PC-3 (cell line): Measurements from ENCODE around the gene RARA. TPM values are rescaled to one million over a fixed set of nuclear protein-coding genes. Genes with fewer than 3 reads are reported as not detected.

Source experiments
- ATAC-seq: fragments of 200-7000 bp; cut with Tn5 transposase; 2 replicates; pipeline ENCODE4 v1.9.1; 2020; ENCODE audit warnings: mild to moderate bottlenecking, moderate library complexity
- BruUV-seq: library from RNA; stranded (reverse); fragments of 400-500 nt; replicated peaks from 2 replicates; lab custom pipeline; 2021; lab: Mats Ljungman, UMichigan
- CTCF ChIA-PET: fragments of 300-600 bp; sonication (Branson Sonifier 250); formaldehyde crosslinking; loops from one replicate; lab custom pipeline; 2022; ENCODE audit warnings: antibody characterized with exemption; lab: Charles Lee
- POLR2A ChIA-PET: fragments of 300-600 bp; sonication (Branson Sonifier 250); formaldehyde crosslinking; loops from one replicate; lab custom pipeline; 2022; ENCODE audit warnings: antibody characterized with exemption; ENCODE audit not compliant: unreplicated experiment; lab: Charles Lee
- DNase-seq: peaks from one replicate; pipeline ENCODE4 v3.0.0-alpha.2; 2015
- H2AFZ ChIP-seq: fragments of 300-600 bp; sonication (generic); 2 replicates; pipeline ENCODE4 v1.6.0; 2016; ENCODE audit warnings: antibody characterized with exemption, low read length
- H3F3A ChIP-seq: fragments of 300-600 bp; sonication (generic); one replicate; pipeline ENCODE4 v1.6.0; 2017; ENCODE audit warnings: antibody characterized with exemption, low read length, control low read depth, mild to moderate bottlenecking; ENCODE audit not compliant: unreplicated experiment
- H3K27ac ChIP-seq: fragments of 300-600 bp; sonication (generic); 2 replicates; pipeline ENCODE4 v1.5.1; 2016; ENCODE audit warnings: mild to moderate bottlenecking, low read length
- H3K27me3 ChIP-seq: fragments of 300-600 bp; sonication (generic); 2 replicates; pipeline ENCODE4 v1.6.1; 2016; ENCODE audit warnings: low read length, mixed read lengths
- H3K36me3 ChIP-seq: fragments of 300-600 bp; sonication (generic); 2 replicates; pipeline ENCODE4 v1.6.1; 2016; ENCODE audit warnings: low read depth, mixed run types, low read length, mixed read lengths
- H3K4me1 ChIP-seq: fragments of 300-600 bp; sonication (generic); 2 replicates; pipeline ENCODE4 v1.5.1; 2016; ENCODE audit warnings: low read length; ENCODE audit not compliant: insufficient read depth
- H3K4me2 ChIP-seq: fragments of 300-600 bp; sonication (generic); 2 replicates; pipeline ENCODE4 v1.6.0; 2016; ENCODE audit warnings: low read length
- H3K4me3 ChIP-seq: fragments of 300-600 bp; sonication (generic); 2 replicates; pipeline ENCODE4 v1.5.1; 2016; ENCODE audit warnings: mild to moderate bottlenecking, low read length, mixed read lengths
- H3K79me2 ChIP-seq: fragments of 300-600 bp; sonication (generic); 2 replicates; pipeline ENCODE4 v1.6.1; 2017; ENCODE audit warnings: low read length, mixed read lengths
- H3K9ac ChIP-seq: fragments of 300-600 bp; sonication (generic); 2 replicates; pipeline ENCODE4 v1.6.0; 2016; ENCODE audit warnings: mild to moderate bottlenecking, low read length
- H3K9me2 ChIP-seq: fragments of 300-600 bp; sonication (generic); replicated peaks from 2 replicates; pipeline ENCODE4 v1.6.1; 2016; ENCODE audit warnings: mixed run types, low read length, mixed read lengths
- H3K9me3 ChIP-seq: fragments of 300-600 bp; sonication (generic); 2 replicates; pipeline ENCODE4 v1.6.1; 2016; ENCODE audit warnings: low read length, mixed read lengths
- H4K20me1 ChIP-seq: fragments of 300-600 bp; sonication (generic); 2 replicates; pipeline ENCODE4 v1.6.1; 2016; ENCODE audit warnings: low read length, mixed read lengths
- EZH2 ChIP-seq: fragments of 300-600 bp; sonication (generic); IDR thresholded peaks from one replicate; pipeline ENCODE4 v1.6.1; 2017; ENCODE audit warnings: antibody characterized with exemption, mild to moderate bottlenecking, low read length; ENCODE audit not compliant: unreplicated experiment
- EZH2phosphoT487 ChIP-seq: fragments of 300-600 bp; sonication (generic); IDR thresholded peaks from 2 replicates; pipeline ENCODE4 v1.6.1; 2018; ENCODE audit warnings: mild to moderate bottlenecking, antibody characterized with exemption, low read length, borderline replicate concordance
- intact Hi-C: fragments of 100-400 bp; cut with micrococcal nuclease; formaldehyde crosslinking; loops from 2 replicates; pipeline ENCODE4 v1.9.0; 2023
- total RNA-seq: library from RNA; depleted of rRNA; stranded (reverse); fragments of >200 nt; gene quantifications from 2 replicates; pipeline ENCODE4 v1.2.3, GENCODE V29; 2014
- TF ChIP-seq, protein P1 (sequence below): fragments of 300-600 bp; sonication (generic); conservative IDR thresholded peaks from 2 replicates; pipeline ENCODE4 v1.5.1; 2017; ENCODE audit warnings: antibody characterized with exemption, low read depth, mild to moderate bottlenecking, low read length

Gene RARA
- total RNA-seq, 1 experiment from 2014 or later = 19.6 TPM

- intact Hi-C loops = no loop called here
- CTCF ChIA-PET = no interaction called here
- H3K27me3 ChIP-seq = no peaks in the 10 kb centered on the region
- no peak for DNase-seq
- no peak overlapping the region for H3K27ac ChIP-seq
- no peaks in the 10 kb centered on the region for H4K20me1 ChIP-seq
- no peaks in the 10 kb centered on the region; the same call in 1 of the 2 replicates for H3K4me1 ChIP-seq
- no peak overlapping the region for H3K9ac ChIP-seq
- no peak for ATAC-seq
- peaks cover 3% of the 10 kb centered on the region; the same call in 1 of the 2 replicates for H3K79me2 ChIP-seq
- H3K9me3 ChIP-seq = no peaks in the 10 kb centered on the region
- no peaks in the 10 kb centered on the region for H3K9me2 ChIP-seq
- H2AFZ ChIP-seq = no peak overlapping the region
- H3K4me2 ChIP-seq = no peak overlapping the region
- H3K36me3 ChIP-seq = no peaks in the 10 kb centered on the region
- H3F3A ChIP-seq = no peaks in the 10 kb centered on the region
- no peak overlapping the region for H3K4me3 ChIP-seq
- POLR2A ChIA-PET = no interaction called here
- TF ChIP-seq, protein P1, sequence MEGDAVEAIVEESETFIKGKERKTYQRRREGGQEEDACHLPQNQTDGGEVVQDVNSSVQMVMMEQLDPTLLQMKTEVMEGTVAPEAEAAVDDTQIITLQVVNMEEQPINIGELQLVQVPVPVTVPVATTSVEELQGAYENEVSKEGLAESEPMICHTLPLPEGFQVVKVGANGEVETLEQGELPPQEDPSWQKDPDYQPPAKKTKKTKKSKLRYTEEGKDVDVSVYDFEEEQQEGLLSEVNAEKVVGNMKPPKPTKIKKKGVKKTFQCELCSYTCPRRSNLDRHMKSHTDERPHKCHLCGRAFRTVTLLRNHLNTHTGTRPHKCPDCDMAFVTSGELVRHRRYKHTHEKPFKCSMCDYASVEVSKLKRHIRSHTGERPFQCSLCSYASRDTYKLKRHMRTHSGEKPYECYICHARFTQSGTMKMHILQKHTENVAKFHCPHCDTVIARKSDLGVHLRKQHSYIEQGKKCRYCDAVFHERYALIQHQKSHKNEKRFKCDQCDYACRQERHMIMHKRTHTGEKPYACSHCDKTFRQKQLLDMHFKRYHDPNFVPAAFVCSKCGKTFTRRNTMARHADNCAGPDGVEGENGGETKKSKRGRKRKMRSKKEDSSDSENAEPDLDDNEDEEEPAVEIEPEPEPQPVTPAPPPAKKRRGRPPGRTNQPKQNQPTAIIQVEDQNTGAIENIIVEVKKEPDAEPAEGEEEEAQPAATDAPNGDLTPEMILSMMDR = no peak
- TF ChIP-seq EZH2phosphoT487 (no peak), EZH2 (no peak)
- no TSS peak for BruUV-seq
Measured at GRCh38 chr17:40345994-40346764, 37.2 kb downstream of the RARA start.

- ATAC-seq = no peak
- TF ChIP-seq EZH2 (no peak), EZH2phosphoT487 (no peak)
- TF ChIP-seq, protein P1 = no peak
- Histone ChIP-seq H3K27ac (no peak overlapping the region), H3K9ac (no peak overlapping the region), H2AFZ (no peak overlapping the region), H3K36me3 (no peaks in the 10 kb centered on the region), H3K4me1 (no peaks in the 10 kb centered on the region; the same call in 1 of the 2 replicates), H3K4me2 (no peak overlapping the region), H3K4me3 (no peak overlapping the region), H4K20me1 (no peaks in the 10 kb centered on the region), H3K9me2 (no peaks in the 10 kb centered on the region), H3F3A (no peaks in the 10 kb centered on the region), H3K27me3 (no peaks in the 10 kb centered on the region), H3K9me3 (no peaks in the 10 kb centered on the region), H3K79me2 (peaks cover 3% of the 10 kb centered on the region; the same call in 1 of the 2 replicates)
- CTCF ChIA-PET = no interaction called here
- BruUV-seq = no TSS peak
- POLR2A ChIA-PET = no interaction called here
- intact Hi-C loops = no loop called here
- DNase-seq = no peak
Measured at GRCh38 chr17:40346765-40347158, 37.8 kb downstream of the RARA start.
